A673 (cell line): ENCODE measurements around the gene DDX39A.
"Not testable (repeated sequence)": the region's sequence is repeated elsewhere in the genome, so short reads cannot be mapped to it uniquely, and the experiment has no call there.

Experiments
- EZH2 ChIP-seq: fragments of 200-600 bp; sonication (generic); IDR thresholded peaks from 2 replicates; pipeline ENCODE4 v1.6.1; 2017; ENCODE audit warnings: borderline replicate concordance, low read depth, mild to moderate bottlenecking, mixed read lengths, antibody characterized with exemption, low read length; ENCODE audit not compliant: poor library complexity, severe bottlenecking
- TF ChIP-seq, protein P1 (sequence below): fragments of 300-800, 200-600 bp; sonication (generic); conservative IDR thresholded peaks from 2 replicates; pipeline ENCODE4 v1.5.1; 2017; ENCODE audit warnings: low read depth, mild to moderate bottlenecking, antibody characterized with exemption, low read length, moderate library complexity, mixed read lengths

DNA sequence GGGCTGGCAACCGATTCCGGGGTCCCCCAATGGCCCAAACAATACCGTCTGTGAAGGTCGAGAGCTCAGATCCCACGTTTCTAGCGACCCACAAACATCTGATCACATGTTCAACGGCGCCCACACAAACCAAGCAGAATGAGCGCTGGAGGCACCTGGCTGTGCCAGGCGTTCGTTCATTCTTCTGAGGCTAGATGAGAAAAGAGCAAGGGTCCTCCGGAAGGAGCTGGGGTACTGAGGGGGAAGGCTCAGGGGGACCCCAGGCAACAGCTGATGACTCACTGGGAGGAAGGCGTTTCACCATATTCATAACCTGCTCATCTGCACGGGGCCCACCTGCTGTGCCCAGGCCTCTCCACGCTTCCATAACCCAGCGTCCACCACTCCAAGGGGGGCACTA, 22.0 kb downstream of the DDX39A start:
- TF ChIP-seq, protein P1, sequence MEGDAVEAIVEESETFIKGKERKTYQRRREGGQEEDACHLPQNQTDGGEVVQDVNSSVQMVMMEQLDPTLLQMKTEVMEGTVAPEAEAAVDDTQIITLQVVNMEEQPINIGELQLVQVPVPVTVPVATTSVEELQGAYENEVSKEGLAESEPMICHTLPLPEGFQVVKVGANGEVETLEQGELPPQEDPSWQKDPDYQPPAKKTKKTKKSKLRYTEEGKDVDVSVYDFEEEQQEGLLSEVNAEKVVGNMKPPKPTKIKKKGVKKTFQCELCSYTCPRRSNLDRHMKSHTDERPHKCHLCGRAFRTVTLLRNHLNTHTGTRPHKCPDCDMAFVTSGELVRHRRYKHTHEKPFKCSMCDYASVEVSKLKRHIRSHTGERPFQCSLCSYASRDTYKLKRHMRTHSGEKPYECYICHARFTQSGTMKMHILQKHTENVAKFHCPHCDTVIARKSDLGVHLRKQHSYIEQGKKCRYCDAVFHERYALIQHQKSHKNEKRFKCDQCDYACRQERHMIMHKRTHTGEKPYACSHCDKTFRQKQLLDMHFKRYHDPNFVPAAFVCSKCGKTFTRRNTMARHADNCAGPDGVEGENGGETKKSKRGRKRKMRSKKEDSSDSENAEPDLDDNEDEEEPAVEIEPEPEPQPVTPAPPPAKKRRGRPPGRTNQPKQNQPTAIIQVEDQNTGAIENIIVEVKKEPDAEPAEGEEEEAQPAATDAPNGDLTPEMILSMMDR: not testable (repeated sequence)
- not testable (repeated sequence) for TF ChIP-seq EZH2
